Hepatic stellate cell (primary cell): ENCODE results near the gene EIF1AD.

Experiments used
- DNase-seq: peaks from one replicate; pipeline ENCODE4 v3.0.0; 2011; ENCODE audit warnings: low spot score

The EIF1AD gene

GRCh38 chr11:66004186-66004585, 2.2 kb upstream of the EIF1AD start:
- DNase-seq, result no peak

DNA sequence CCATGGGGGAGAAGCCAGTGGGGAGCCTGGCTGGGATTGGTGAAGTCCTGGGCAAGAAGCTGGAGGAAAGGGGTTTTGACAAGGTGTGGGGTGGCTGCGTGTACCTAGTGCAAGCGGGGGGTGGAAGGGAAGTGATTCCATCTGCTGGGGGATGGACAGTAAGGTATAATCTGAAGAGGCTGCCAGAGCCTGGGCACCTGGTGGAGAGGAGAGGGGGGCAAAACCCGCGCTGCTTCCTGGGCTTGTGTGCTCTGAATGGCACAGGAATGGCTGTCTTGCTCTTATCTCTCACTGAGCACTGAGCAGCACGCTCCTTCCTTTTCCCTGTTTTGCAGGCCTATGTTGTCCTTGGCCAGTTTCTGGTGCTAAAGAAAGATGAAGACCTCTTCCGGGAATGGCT, 1.3 kb upstream of the EIF1AD start:
- no peak for DNase-seq

DNA sequence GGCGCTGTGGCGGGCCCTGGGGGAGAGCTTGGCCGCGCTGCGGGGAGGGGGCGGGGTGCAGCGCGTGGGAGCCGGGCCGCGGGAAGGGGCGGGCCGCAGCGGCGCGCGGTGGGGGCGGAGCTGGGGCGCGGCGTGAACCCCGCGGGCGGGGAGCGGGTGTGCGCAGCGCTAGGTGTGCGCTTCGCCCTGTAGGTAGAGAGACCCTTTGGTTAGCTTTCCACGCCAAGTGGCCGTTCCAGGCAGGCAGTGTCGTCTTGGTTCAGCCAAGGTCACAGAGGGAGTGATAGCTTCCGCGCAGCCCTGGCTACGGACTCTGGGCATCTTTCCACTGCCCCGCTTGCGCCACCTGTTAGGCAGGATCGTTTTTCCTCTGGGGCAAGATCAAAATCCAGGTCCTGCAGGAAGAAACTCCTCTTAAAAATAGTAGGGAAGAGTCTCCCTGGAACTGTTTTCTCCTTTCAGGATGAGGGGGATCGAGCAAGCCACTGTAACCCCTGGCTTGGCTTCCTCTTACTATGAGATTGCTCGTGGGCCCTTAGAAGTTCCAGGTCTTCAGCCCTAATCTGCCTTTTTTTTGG, 780 bp upstream of the EIF1AD start:
- DNase-seq, result no peak

GRCh38 chr11:65997286-65997685, 4.7 kb downstream of the EIF1AD start:
- DNase-seq, result no peak

DNA sequence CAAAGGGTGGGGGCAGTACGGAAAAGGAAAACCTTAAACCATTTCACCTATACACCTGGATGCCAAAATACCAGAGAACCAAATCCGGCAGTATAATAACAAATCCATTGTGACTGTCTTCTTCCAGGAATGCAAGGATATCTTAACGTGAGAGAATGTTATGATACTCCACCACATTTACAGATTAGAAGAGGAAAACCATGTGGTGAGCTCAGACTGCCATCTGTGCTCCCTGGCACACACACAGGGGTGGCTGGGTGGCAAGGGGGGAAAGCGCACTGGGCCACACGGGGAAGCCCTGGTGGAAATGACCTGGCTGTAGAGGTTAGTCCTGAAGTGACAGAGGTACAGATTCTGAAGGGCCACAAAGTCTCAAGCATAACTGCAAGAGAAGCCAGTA, 9.9 kb downstream of the EIF1AD start:
- DNase-seq, result no peak

- peak; percentile 91 for DNase-seq
Measured at GRCh38 chr11:65988791-65989592, 13.0 kb downstream of the EIF1AD start.

GRCh38 chr11:65987336-65987735, 14.6 kb downstream of the EIF1AD start:
- no peak for DNase-seq

- DNase-seq, result no peak
Measured at GRCh38 chr11:65983589-65983987, 18.4 kb downstream of the EIF1AD start.

DNA sequence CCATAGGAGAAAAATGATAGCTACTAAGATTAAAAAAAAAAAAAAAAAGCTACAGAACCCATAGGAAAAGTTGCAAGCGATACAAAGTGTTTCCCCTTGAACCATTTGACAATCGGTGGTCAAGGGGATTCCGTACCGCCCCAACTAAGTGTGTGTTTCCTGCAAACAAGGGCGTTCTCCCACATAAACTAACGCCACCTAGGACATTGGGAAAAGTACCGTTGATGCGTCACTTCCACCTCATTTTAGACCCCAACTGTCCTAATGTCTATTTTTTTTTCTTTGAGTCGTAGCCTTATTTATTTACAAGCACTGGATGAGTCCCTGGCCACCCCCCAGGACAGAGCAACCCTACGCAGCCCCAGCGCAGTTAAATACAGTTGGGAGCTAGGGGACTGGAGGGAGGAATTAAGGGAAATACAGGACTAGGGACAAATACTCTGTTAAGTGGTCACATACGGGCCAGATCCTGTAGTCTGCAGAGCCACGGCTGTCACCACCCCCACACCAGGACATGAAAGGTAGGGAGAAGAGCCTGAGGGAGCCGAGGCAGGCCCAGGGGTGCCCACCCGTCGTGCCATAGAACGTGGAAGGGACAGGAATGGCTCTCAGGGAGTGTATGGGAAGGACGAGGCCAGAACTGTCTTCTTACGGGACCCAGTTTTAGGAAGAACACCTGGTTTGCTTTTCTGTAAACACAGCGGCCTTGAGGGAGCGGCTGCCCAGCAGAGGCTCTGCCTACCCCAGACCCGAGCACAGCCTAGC, 19.0 kb downstream of the EIF1AD start:
- DNase-seq, result no peak

DNA sequence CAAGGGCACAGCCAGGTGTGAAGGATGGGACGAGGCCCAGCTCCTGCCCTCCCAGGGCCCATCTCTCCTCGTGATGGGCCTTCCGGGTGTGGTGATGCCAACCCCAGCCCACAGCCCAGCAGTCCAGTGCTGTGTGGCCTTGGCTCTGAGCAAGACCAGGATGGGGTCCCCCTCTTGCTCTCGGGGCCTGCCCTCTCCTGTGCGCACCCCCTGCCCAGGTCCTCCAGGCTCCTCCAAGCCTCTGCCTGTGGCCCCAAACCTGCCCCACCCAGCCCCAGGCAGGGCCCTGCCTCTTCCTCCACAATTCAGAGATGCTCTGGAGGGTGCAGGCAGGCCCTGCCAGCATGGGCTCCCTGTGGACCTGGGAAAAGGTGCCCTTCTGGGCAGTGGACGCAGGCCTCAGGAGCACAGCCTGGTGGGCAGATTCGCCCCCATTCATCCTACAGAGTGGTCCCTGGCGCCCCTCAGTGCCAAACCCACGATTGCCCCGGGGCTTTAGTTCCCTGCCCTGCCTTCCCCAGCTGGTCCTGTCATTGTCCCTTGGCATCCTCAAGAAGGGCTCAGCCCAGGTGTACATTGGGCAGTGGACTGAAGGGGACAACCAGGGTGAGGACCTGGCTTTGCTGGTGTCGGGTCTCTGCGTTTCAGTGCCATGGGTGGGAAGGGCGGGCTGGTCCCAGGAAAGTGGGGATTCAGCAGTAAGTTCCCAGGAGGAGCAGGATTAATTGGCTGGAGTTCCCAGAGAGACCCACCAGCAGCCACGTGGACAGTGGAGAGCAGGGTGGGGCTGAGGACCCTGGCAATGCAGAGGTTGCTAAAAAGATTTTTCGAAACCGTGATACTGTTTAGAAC, 19.8 kb downstream of the EIF1AD start:
- DNase-seq, result no peak

- no peak for DNase-seq
Measured at GRCh38 chr11:65981101-65981740, 20.7 kb downstream of the EIF1AD start.

GRCh38 chr11:65979261-65979759, 22.6 kb downstream of the EIF1AD start:
- no peak for DNase-seq

DNA sequence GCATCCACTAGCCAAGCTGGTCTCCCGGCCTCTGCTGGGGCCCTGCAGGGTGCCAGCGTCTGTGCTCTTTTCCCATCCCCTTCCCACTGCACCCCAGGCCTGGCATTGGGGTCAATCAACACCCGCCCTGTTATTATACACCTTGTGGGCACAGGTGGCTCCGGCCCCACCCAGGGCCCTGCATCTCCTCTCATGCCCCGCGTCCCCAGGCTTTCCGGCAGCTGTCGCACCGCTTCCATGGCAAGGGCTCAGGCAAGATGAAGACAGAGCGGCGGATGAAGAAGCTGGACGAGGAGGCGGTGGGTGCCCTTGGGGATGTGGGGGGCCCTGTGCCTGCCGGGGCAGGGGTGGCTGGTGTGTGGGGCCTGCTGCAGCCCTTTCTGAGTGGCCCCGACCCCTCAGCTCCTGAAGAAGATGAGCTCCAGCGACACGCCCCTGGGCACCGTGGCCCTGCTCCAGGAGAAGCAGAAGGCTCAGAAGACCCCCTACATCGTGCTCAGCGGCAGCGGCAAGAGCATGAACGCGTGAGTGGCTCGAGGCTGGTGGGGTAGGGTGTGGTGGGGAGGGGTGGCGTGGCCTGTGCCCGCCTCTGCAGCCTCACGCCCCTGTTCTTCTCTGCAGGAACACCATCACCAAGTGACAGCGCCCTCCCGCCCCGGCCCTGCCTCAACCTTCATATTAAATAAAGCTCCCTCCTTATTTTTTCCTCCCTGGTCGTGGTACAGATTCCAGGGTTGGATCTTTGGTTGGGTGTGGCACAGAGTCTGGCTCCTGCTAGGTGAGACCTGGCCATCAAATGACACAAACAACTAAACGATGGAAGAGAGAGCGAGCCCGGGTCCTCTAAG, 23.3 kb downstream of the EIF1AD start:
- no peak for DNase-seq

GRCh38 chr11:65977621-65978390, 24.2 kb downstream of the EIF1AD start:
- no peak for DNase-seq

DNA sequence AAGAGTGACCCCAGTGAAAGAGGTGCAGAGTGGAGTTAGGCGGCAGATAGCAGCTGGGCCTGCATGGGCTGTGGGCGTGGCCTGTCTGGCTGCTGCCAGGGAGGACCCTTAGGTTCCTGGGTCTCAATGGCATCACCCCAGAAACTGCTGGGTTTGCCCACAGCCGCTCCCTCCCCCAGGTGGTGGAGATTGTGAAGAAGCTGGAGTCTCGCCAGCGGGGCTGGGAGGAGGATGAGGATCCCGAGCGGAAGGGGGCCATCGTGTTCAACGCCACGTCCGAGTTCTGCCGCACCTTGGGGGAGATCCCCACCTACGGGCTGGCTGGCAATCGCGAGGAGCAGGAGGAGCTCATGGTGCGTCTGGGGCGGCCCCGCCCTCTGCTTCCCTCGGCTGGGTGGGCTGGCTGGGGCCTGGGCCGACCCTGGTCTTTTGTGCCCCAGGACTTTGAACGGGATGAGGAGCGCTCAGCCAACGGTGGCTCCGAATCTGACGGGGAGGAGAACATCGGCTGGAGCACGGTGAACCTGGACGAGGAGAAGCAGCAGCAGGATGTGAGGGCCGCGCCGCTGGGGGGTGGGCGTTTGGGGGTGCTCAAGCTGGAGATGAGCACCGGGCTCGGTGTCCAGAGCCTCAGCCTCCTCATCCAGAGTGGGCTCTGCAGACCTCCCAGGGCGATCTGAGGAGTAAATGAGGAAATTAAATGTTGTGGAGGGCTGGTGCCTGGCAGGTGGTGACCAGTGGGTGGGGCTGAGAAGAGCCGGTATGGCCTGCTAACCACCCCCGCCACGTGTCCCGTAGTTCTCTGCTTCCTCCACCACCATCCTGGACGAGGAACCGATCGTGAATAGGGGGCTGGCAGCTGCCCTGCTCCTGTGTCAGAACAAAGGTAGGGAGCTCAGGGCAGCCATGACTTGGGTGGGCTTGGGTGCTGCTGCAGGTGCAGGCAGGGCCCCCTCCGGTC, 25.5 kb downstream of the EIF1AD start:
- no peak for DNase-seq

- no peak for DNase-seq
Measured at GRCh38 chr11:65975771-65976170, 26.2 kb downstream of the EIF1AD start.

DNA sequence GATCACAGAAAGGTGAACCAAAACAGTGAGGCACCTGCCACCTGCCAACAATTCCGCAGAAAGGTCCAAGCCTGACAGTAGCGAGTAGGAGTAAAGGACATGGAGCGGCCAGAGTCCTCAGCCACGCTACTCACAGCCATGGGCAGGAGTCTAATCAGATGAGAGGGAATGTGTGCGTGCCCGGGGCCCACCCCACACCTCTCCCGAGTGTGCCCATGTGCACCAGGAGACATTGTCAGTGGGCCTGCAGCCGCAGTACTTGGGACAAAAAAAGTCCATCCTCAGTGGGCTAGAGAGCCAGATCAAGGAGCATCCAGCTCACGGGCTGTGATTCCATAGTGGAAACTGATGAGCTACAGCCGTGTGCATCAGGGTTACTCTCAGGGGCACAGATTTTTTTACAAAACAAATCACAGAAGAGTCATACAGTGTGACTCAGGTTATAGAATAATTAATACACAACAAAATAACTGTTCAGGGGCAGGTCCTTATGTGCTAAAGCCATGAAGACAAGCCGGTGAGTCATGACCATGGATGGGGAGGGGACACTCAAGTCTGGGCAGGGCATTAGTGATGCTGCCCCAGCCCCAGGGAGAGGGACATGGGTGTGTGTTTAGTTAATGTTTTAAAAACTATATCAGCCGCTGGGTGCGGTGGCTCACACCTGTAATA, 28.4 kb downstream of the EIF1AD start:
- no peak for DNase-seq

DNA sequence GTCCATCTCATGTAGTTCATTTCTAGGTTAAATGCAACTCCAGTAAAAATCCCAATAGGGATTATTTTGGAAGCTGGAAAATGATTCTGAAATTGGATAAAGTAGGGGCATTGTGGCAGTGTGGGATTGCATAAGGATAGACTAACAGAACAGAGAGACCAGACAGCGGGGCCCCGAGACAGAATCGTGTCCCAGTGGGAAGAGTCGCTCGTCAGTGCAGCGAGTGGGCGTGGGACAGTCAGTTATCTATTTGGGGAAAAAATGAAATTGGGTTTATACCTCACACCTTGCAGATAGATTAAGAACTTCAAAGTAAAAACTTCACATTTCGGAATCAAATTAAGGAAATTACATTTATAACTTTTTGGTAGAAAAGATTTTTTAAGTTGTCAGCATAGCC, 29.8 kb downstream of the EIF1AD start:
- no peak for DNase-seq
